Progenitor cell of endocrine pancreas (in vitro differentiated cells): ENCODE data around the gene DNAJC27. TPM values are rescaled to one million over a fixed set of nuclear protein-coding genes. Genes with fewer than 3 reads are reported as not detected.

Experiments
- DNase-seq: peaks from one replicate; pipeline ENCODE4 v3.0.0; 2021; ENCODE audit warnings: low spot score; ENCODE audit not compliant: unreplicated experiment
- H3K27ac Mint-ChIP-seq: 2 replicates; pipeline ENCODE4 v1.8.0; 2021; ENCODE audit warnings: mild to moderate bottlenecking, moderate library complexity, mixed read lengths
- H3K27me3 Mint-ChIP-seq: 2 replicates; pipeline ENCODE4 v1.8.0; 2021; ENCODE audit warnings: mixed read lengths
- H3K36me3 Mint-ChIP-seq: 2 replicates; pipeline ENCODE4 v1.8.0; 2022; ENCODE audit warnings: mixed read lengths; ENCODE audit not compliant: insufficient read depth
- H3K4me1 Mint-ChIP-seq: 2 replicates; pipeline ENCODE4 v1.8.0; 2021; ENCODE audit warnings: low read depth, mixed read lengths
- H3K4me3 Mint-ChIP-seq: 2 replicates; pipeline ENCODE4 v1.8.0; 2021; ENCODE audit warnings: low read depth, mild to moderate bottlenecking, moderate library complexity, mixed read lengths
- H3K9me3 Mint-ChIP-seq: 2 replicates; pipeline ENCODE4 v1.8.0; 2021; ENCODE audit warnings: low read depth, mixed read lengths
- total RNA-seq: library from RNA; stranded (reverse); gene quantifications from 2 replicates; pipeline ENCODE4 v1.2.1, GENCODE V29; 2021
- TF ChIP-seq, protein P1 (sequence below): fragments of 200-600 bp; sonication (generic); IDR thresholded peaks from one replicate; pipeline ENCODE4 v1.5.0; 2021; ENCODE audit warnings: antibody characterized with exemption, mild to moderate bottlenecking; ENCODE audit not compliant: unreplicated experiment

DNAJC27 gene
- total RNA-seq, 1 donor from 2014 or later = 11.3 TPM

DNA sequence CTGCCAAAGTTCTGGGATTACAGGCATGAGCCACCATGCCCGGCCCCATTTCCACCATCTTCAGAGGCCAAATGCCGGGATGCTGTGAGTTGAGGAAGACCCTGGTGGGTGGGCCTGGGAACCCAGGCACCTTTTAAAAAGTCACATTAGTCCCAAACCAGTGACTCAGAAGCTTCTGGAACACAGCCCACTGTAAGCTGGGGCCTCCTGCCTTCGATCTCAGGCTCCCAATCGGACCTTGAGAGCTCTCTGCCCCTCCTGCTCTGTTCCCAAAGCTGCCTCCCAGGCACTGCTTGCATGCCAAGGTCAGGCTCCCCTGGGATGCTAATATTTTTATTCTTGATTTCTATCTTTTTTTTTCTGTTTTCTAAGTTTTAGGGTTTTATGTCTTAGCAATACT lies 56.0 kb downstream of the DNAJC27 start:
- DNase-seq = no peak
- TF ChIP-seq, protein P1, sequence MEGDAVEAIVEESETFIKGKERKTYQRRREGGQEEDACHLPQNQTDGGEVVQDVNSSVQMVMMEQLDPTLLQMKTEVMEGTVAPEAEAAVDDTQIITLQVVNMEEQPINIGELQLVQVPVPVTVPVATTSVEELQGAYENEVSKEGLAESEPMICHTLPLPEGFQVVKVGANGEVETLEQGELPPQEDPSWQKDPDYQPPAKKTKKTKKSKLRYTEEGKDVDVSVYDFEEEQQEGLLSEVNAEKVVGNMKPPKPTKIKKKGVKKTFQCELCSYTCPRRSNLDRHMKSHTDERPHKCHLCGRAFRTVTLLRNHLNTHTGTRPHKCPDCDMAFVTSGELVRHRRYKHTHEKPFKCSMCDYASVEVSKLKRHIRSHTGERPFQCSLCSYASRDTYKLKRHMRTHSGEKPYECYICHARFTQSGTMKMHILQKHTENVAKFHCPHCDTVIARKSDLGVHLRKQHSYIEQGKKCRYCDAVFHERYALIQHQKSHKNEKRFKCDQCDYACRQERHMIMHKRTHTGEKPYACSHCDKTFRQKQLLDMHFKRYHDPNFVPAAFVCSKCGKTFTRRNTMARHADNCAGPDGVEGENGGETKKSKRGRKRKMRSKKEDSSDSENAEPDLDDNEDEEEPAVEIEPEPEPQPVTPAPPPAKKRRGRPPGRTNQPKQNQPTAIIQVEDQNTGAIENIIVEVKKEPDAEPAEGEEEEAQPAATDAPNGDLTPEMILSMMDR = no peak
- Mint-ChIP-seq H3K4me1 (peaks cover 3% of the 10 kb centered on the region), H3K27ac (no peak overlapping the region), H3K4me3 (no peak overlapping the region), H3K9me3 (no peaks in the 10 kb centered on the region), H3K36me3 (peaks cover 2% of the 10 kb centered on the region), H3K27me3 (peaks cover 19% of the 10 kb centered on the region)

DNA sequence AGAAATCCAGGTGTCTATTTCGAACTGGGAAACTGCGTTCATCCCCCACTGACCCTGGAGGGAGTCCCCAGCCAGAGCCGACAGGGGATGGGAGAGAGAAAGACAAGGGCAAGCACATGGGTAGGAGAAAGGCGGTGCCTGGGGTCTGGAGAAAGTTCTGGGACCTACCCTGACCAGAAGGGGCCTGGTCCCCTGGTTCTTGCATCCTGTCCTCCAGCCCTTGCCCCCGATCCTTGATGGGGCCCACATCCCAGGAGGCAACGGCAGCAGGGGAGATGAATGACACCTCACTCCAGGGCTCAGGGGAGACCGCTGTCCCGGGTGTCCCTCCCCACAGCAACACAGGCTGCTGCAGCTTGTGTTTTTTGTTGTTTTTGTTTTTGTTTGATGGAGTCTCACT lies 56.6 kb downstream of the DNAJC27 start:
- H3K4me3 Mint-ChIP-seq = no peak overlapping the region
- H3K4me1 Mint-ChIP-seq = peaks cover 3% of the 10 kb centered on the region
- DNase-seq = no peak
- TF ChIP-seq, protein P1 = no peak
- peaks cover 17% of the 10 kb centered on the region for H3K27me3 Mint-ChIP-seq
- no peak overlapping the region for H3K27ac Mint-ChIP-seq
- H3K9me3 Mint-ChIP-seq = no peaks in the 10 kb centered on the region
- peaks cover 2% of the 10 kb centered on the region for H3K36me3 Mint-ChIP-seq

DNA sequence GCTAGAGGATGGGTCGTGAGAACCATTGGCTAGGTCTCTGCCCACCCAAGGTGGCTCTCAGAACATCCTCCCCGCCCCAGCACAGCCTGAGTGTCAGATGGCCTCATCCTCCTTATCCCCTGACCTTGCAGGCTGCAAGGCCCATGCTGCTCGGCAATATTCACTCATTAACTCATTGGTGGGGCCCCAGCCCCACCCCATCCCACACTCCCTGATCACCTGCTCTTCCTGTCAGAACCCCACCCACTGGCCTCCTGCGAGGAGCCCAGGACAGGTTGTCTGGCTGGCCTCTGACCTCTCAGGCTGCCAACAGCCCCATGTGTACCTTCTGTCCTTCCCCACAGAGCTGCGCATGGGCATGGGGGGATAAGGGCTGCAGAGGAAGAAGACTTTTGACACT lies 57.0 kb downstream of the DNAJC27 start:
- Mint-ChIP-seq H3K9me3 (no peaks in the 10 kb centered on the region), H3K4me3 (no peak overlapping the region), H3K27me3 (peaks cover 17% of the 10 kb centered on the region), H3K36me3 (peaks cover 7% of the 10 kb centered on the region), H3K4me1 (peaks cover 3% of the 10 kb centered on the region), H3K27ac (no peak overlapping the region)
- TF ChIP-seq, protein P1 = no peak
- no peak for DNase-seq

DNA sequence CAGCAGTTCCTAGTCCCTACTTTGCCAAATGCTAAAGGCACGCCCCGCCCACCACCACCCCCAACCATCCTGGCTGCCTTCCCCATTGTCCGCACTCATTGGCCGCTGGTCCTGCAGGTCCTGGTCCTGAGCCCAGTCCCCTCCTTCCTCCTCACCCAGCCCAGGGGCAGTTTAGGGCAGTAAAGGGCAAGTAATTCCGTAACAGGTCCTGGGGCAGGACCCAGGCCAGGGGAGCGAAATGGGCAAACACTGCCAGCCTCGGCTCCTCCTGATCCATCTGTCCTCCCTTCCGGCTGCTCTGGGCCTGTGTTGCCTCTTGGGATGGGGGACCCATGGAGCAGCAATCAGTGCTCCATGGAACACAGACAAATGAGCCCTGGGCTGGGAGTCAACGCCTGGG lies 57.8 kb downstream of the DNAJC27 start:
- DNase-seq = no peak
- Mint-ChIP-seq H3K36me3 (peaks cover 9% of the 10 kb centered on the region), H3K9me3 (no peaks in the 10 kb centered on the region), H3K4me3 (no peak overlapping the region), H3K27ac (no peak overlapping the region), H3K27me3 (peaks cover 12% of the 10 kb centered on the region), H3K4me1 (no peaks in the 10 kb centered on the region)
- TF ChIP-seq, protein P1 = no peak

DNA sequence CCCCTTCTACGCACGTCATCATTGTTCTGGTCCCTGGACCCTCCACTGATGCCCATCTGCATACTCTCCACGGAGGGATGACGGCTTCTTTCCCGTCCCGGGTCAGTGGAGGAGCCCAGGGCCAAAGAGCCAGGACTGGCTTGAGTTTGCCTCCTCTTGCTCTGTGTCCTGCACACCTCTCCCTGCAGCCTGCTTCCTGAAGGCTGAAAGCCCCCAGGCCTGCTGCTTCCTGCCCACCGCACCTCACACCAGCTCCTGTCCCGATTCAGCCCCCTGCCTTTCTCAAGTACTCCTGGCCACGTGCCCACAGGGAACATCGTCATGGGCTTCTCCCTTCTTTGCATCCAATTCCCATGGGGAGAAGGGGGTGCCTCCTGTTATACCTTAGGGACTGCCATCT lies 58.8 kb downstream of the DNAJC27 start:
- Mint-ChIP-seq H3K4me3 (no peak overlapping the region), H3K27me3 (peaks cover 5% of the 10 kb centered on the region), H3K9me3 (no peaks in the 10 kb centered on the region), H3K4me1 (no peaks in the 10 kb centered on the region), H3K36me3 (peaks cover 9% of the 10 kb centered on the region), H3K27ac (no peak overlapping the region)
- DNase-seq = no peak
- TF ChIP-seq, protein P1 = no peak
